HG03175 (cell line): ENCODE measurements around the gene NEK7.

Experiments used
- ATAC-seq: cut with Tn5 transposase; IDR thresholded peaks from one replicate; pipeline ENCODE4 v1.9.1; 2021; ENCODE audit warnings: mild to moderate bottlenecking, moderate library complexity; ENCODE audit not compliant: unreplicated experiment

NEK7 gene

GRCh38 chr1:198330982-198331615, 174.3 kb downstream of the NEK7 start:
- ATAC-seq, result no peak

GRCh38 chr1:198333744-198334143, 176.9 kb downstream of the NEK7 start:
- ATAC-seq, result no peak

- no peak for ATAC-seq
Observed at GRCh38 chr1:198335663-198336062, 178.9 kb downstream of the NEK7 start.

GRCh38 chr1:198337886-198338285, 181.1 kb downstream of the NEK7 start:
- no peak for ATAC-seq

GRCh38 chr1:198340139-198340538, 183.3 kb downstream of the NEK7 start:
- ATAC-seq, result no peak

- no peak for ATAC-seq
Observed at GRCh38 chr1:198346178-198346577, 189.4 kb downstream of the NEK7 start.

- ATAC-seq, result no peak
Observed at GRCh38 chr1:198350456-198350855, 193.7 kb downstream of the NEK7 start.

- ATAC-seq, result peak; percentile 91
Observed at GRCh38 chr1:198352975-198353695, 196.3 kb downstream of the NEK7 start.

- no peak for ATAC-seq
Observed at GRCh38 chr1:198357937-198358336, 201.1 kb downstream of the NEK7 start.

- no peak for ATAC-seq
Observed at GRCh38 chr1:198359024-198359653, 202.3 kb downstream of the NEK7 start.

GRCh38 chr1:198360208-198360729, 203.5 kb downstream of the NEK7 start:
- ATAC-seq, result no peak

- no peak for ATAC-seq
Observed at GRCh38 chr1:198361237-198361767, 204.5 kb downstream of the NEK7 start.

- ATAC-seq, result peak; percentile 62
Observed at GRCh38 chr1:198363625-198364151, 206.9 kb downstream of the NEK7 start.

GRCh38 chr1:198364471-198364870, 207.7 kb downstream of the NEK7 start:
- no peak for ATAC-seq

GRCh38 chr1:198367296-198367695, 210.5 kb downstream of the NEK7 start:
- no peak for ATAC-seq

- ATAC-seq, result no peak
Observed at GRCh38 chr1:198370996-198371395, 214.2 kb downstream of the NEK7 start.
